Mesodermal cell (in vitro differentiated cells): ENCODE data around the gene ADIPOR1.

Experiments
- H3K27ac ChIP-seq: 2 replicates; pipeline ENCODE4 v1.7.0; 2013; ENCODE audit warnings: mild to moderate bottlenecking, low read depth, low read length, moderate library complexity; ENCODE audit not compliant: severe bottlenecking
- H3K36me3 ChIP-seq: 2 replicates; pipeline ENCODE4 v1.7.1; 2013; ENCODE audit warnings: mild to moderate bottlenecking, low read length, moderate library complexity; ENCODE audit not compliant: control insufficient read depth, insufficient read depth
- H3K4me1 ChIP-seq: one replicate; pipeline ENCODE4 v1.7.1; 2013; ENCODE audit warnings: mild to moderate bottlenecking, low read length; ENCODE audit not compliant: insufficient read depth, control insufficient read depth, poor library complexity, severe bottlenecking
- H3K4me3 ChIP-seq: 2 replicates; pipeline ENCODE4 v1.7.0; 2013; ENCODE audit warnings: low read length, control low read depth, mild to moderate bottlenecking; ENCODE audit not compliant: insufficient read depth, poor library complexity, severe bottlenecking; ENCODE audit errors: extremely low read depth
- H3K9me3 ChIP-seq: 2 replicates; pipeline ENCODE4 v1.7.1; 2013; ENCODE audit warnings: mild to moderate bottlenecking, low read length, moderate library complexity; ENCODE audit not compliant: control insufficient read depth
- WGBS, 2 experiments: methylation state at CpG; one replicate each; pipeline ENCODE4 v1.1.5; 2013; ENCODE audit warnings: missing lambda C conversion rate in 2 of 2; ENCODE audit not compliant: insufficient coverage in 2 of 2; 5-methylcytosine and 5-hydroxymethylcytosine counted together

Gene ADIPOR1

DNA sequence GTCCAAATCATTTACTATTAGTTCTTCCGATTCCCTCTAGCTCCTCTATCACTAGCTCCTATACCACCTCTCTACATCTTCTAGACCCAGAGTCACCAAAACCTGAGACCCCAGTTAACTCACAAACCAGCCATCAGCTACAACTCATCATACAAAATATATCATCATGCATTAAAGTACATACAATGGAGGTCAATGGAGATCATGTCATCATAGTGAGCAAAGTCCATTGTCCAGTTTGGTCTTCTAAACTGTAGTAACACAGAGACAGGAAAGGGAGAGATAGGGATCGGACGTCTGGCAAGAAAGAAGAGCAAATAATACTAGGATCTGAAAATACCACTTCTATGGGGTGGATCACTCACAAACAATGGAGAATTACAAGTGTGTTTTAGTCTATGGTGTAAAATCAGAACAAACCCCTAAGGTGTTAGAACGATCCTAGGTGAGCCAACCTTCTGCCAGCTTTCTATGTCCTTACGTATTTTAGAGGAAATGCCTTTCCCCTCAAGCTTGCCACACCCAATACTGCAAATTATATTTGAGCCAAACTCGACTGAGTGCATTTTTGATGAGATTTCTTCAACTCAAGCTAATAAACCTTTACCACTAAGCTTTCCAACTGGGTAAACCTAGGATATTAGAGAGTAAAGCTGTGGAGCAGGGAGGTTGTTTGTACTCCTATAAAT is 3.9 kb downstream of the ADIPOR1 start:
- Histone ChIP-seq H3K4me3 (no peak overlapping the region), H3K9me3 (no peaks in the 10 kb centered on the region), H3K27ac (no peak overlapping the region), H3K4me1 (peaks cover 14% of the 10 kb centered on the region), H3K36me3 (peaks cover 33% of the 10 kb centered on the region)
- WGBS, 2 experiments = 93 to 99% methylated on average over 4 of the region's 6 CpGs

DNA sequence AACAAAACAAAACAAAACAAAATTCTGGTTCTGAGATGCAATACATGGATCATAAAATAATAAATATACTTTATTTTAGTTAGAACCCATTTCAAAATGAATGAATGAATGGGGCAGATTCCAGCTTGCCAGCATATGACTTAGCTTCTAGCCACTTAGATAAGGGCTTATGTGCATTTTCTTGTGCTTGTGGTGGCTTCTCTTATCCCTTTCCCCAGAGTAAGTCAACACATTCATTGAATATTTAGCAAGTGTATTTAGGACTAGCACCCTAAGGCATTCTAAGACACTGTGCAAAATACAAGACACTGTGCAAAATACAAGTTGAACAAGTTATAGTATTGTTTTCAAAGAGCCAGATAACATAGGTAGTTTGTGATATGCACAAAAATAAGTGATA is 4.7 kb downstream of the ADIPOR1 start:
- H3K36me3 ChIP-seq = peaks cover 41% of the 10 kb centered on the region
- H3K4me3 ChIP-seq = no peak overlapping the region
- no peak overlapping the region for H3K27ac ChIP-seq
- H3K4me1 ChIP-seq = peaks cover 8% of the 10 kb centered on the region
- H3K9me3 ChIP-seq = no peaks in the 10 kb centered on the region

DNA sequence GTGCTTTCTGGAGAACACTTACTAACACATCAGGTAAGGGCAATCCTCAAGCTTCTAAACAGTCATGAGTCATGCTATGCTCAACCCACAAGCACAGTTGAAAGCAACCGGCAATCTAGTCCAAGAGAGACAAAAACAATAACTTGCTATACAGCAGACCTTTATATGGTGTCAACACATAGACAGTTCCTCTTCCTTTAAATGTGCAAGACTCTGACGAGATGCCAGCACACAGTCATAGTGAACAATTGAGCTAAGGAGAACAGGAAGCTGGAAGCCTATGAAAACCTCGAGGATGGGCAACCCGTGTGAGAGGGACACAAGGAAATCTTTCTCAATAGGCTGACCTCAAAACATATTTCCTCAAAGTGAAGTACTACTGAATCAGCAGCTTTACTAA is 5.3 kb downstream of the ADIPOR1 start:
- 100% methylated on average over 1 of the region's 4 CpGs for WGBS, 2 experiments
- no peak overlapping the region for H3K4me3 ChIP-seq
- peaks cover 8% of the 10 kb centered on the region for H3K4me1 ChIP-seq
- H3K27ac ChIP-seq = no peak overlapping the region
- peaks cover 47% of the 10 kb centered on the region for H3K36me3 ChIP-seq
- no peaks in the 10 kb centered on the region for H3K9me3 ChIP-seq

DNA sequence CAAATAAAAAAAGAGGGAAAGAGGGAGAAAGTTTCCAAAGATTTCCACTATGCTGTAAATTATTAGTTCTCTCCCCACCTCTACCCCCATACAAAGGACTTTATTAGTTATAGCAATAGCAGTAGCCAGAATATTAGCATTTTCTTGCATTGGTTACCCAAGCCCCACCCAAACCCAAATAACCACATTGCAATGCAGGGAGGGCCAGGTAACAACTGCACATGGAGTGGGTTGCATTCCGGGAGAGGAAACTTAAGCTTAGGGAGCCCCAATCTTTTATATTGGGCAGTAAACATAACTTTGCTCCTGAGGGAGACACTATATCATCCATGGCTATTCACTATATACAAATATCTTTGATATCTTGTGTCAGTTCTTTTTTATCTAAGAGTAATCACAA is 6.0 kb downstream of the ADIPOR1 start:
- Histone ChIP-seq H3K4me3 (no peak overlapping the region), H3K27ac (no peak overlapping the region), H3K9me3 (no peaks in the 10 kb centered on the region), H3K36me3 (peaks cover 54% of the 10 kb centered on the region), H3K4me1 (peaks cover 6% of the 10 kb centered on the region)
- 100% methylated on average over 1 of the region's 1 CpG for WGBS, 2 experiments

DNA sequence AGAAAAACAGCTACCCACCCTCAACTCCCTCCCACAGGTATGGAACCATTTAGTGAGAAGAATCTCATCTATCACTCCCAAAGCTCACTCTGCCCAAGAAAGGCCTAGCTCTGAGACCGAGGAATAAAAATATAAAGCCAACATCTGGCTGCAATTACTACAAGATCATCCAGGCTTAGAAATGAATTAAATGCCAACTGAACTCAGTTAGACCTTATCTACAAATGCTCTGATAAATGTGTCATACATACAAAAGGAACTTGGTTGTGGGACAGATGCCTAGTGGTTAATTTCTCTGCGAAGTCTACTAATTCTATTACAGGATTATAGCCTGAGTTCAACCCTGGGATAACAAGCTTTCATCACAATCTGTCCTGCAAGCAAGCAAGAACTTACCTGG is 6.7 kb downstream of the ADIPOR1 start:
- WGBS, 2 experiments = 100% methylated on average over 1 of the region's 2 CpGs; no CpG with 5 or more reads in 1 of the 2 experiments
- no peak overlapping the region for H3K27ac ChIP-seq
- no peaks in the 10 kb centered on the region for H3K9me3 ChIP-seq
- H3K36me3 ChIP-seq = peaks cover 60% of the 10 kb centered on the region
- H3K4me3 ChIP-seq = no peak overlapping the region
- no peaks in the 10 kb centered on the region for H3K4me1 ChIP-seq

DNA sequence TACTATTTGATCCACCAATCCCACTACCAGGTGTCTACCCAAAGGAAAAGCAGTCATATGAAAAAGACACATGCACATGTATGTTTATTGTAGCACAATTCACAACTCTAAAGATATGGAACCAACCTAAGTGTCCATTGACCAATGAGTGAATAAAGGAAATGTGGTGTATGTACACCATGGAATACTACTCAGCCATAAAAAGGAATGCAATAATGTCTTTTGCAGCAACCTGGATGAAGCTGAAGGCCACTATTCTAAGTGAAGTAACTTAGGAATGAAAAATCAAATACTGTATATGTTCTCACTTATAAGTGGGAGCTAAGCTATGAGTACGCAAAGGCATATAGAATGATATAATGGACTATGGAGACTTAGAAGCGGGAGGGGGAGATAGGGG is 12.6 kb downstream of the ADIPOR1 start:
- H3K27ac ChIP-seq = no peak overlapping the region
- WGBS, 2 experiments = no CpG with 5 or more reads among the region's 2 CpGs
- no peaks in the 10 kb centered on the region for H3K9me3 ChIP-seq
- peaks cover 99% of the 10 kb centered on the region for H3K36me3 ChIP-seq
- H3K4me3 ChIP-seq = no peak overlapping the region
- H3K4me1 ChIP-seq = no peaks in the 10 kb centered on the region

DNA sequence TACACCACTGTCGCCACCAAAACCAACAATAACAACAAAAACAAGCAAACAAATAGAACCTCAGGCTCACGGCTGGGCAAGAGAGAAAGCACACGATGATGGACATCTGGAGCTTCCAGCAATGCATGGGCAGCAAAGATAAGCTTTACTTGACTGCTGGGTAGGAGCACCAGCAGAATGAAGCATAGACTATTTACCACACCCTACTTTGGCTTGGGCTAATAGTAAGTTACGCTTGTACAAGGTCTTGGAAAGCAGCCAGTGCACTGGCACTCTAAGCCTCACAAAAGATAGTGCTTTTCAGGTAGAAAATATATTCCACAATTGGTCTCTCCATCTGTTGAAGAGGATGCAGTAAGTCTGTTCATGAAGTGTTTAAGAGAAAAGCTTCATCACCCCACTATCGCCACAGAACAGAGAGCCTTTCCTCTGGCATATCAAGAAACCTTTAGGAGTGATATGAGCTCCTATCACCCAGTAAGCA is 13.6 kb downstream of the ADIPOR1 start:
- WGBS, 2 experiments = 87 to 100% methylated on average over 2 to 3 of the region's 5 CpGs
- Histone ChIP-seq H3K36me3 (peaks cover 95% of the 10 kb centered on the region), H3K27ac (no peak overlapping the region)

DNA sequence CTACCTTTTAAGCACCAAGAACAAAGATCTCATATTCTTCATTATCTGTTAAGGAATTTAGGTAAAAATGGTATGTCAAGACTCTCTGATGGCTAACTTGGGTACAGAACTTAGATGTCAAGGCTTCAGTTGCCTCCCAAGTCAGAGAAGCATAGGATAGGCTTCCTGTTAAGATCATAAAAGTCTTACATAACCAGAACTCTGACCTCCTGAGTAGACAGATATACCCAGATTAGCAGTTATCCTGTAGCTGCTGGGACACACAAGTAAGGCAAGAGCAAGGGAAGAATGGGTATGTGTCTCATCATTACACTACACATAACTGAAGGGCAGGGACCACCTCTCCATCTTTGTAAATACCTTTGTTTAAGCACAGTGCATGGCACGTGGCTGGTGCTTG is 15.7 kb downstream of the ADIPOR1 start:
- Histone ChIP-seq H3K27ac (no peak overlapping the region), H3K4me1 (no peaks in the 10 kb centered on the region), H3K36me3 (peaks cover 75% of the 10 kb centered on the region), H3K9me3 (no peaks in the 10 kb centered on the region), H3K4me3 (no peak overlapping the region)
- whole genome bisulfite sequencing, 2 experiments = no CpG with 5 or more reads among the region's 1 CpG

More for the DNA sequence above, 13.6 kb downstream of the ADIPOR1 start:
- Histone ChIP-seq H3K4me3 (no peak overlapping the region), H3K4me1 (no peaks in the 10 kb centered on the region), H3K9me3 (no peaks in the 10 kb centered on the region)

DNA sequence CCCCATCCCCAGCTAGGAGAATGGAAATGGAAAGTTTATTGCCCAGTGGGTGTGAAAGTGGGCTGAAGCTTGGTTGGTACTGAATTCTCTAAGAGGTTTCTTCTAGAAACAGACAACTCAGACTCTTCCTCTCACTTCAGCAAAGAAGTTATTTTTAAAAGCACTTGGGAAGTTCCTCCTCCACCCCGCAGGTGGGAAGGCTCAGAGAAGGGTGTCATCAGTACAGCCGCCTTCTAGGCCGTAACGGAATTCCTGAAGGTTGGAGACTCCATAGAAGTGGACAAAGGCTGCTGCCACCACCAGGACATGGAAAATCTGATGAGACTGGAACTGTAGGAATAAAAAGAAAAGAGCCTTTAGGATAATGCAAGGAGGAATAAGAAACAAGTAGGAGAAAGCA is 16.7 kb downstream of the ADIPOR1 start:
- no peaks in the 10 kb centered on the region for H3K9me3 ChIP-seq
- no peak overlapping the region for H3K4me3 ChIP-seq
- H3K4me1 ChIP-seq = no peaks in the 10 kb centered on the region
- H3K27ac ChIP-seq = no peak overlapping the region
- peaks cover 64% of the 10 kb centered on the region for H3K36me3 ChIP-seq
- WGBS, 2 experiments = 94 to 100% methylated on average over 4 of the region's 4 CpGs

DNA sequence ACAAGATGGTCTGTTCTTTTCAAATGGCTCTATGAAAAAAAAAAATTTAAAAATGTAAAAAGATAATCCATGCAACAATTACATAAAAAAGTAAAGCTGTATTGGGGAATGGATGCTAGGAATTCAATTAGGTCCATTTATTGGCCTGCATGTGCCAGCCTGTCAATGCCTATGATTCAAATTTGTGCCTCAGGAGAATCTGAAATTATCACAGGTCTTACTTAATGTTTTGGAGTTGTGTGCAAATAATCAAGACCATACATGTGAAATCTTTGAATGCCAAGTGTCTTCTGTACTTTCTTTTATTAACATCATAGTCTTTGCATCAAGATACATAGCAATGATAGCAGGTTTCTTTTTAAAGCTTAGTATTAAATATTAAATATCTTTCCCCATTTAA is 17.6 kb downstream of the ADIPOR1 start:
- H3K4me1 ChIP-seq = no peaks in the 10 kb centered on the region
- no peak overlapping the region for H3K27ac ChIP-seq
- no peaks in the 10 kb centered on the region for H3K9me3 ChIP-seq
- H3K4me3 ChIP-seq = no peak overlapping the region
- H3K36me3 ChIP-seq = peaks cover 56% of the 10 kb centered on the region

DNA sequence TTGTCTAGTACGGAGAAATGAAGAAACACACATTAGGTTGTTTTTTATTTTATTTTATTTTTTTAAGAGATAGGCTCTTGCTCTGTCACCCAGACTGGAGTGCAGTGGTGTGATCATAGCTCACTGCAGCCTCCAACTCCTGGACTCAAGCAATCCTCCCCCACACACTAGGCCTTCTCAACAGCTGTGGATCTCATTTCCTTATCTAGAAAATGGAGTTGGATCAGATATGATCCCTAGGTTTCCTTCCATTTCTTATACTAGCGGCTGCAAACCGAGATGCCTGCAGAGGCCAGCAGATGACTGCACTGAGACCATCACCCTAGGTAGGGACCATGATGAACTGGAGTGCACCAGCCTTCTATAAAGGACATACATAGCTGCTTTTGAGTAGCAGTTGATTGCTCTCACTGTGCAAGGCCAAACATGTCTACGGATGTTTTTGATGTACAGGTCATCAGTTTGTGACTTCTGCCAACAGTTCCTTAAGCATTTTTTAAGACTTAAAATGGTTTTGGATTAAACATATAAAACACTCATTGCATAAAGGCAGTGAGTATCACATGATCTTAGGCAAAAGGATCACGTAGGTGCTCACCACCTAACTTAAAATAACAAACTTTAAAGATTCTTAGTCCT is 19.7 kb downstream of the ADIPOR1 start:
- no peak overlapping the region for H3K4me3 ChIP-seq
- 84 to 91% methylated on average over 3 to 4 of the region's 5 CpGs for WGBS, 2 experiments

More for the DNA sequence above, 19.7 kb downstream of the ADIPOR1 start:
- H3K4me1 ChIP-seq = no peaks in the 10 kb centered on the region
- no peaks in the 10 kb centered on the region for H3K9me3 ChIP-seq
- no peak overlapping the region for H3K27ac ChIP-seq
- peaks cover 35% of the 10 kb centered on the region for H3K36me3 ChIP-seq
